H1 (cell line): ENCODE data around the gene MCEE. TPM values are rescaled to one million over a fixed set of nuclear protein-coding genes. Genes with fewer than 3 reads are reported as not detected.

Source experiments
- CTCF ChIA-PET: fragments of 300-600 bp; sonication (Branson Sonifier 250); formaldehyde crosslinking; loops from one replicate; lab custom pipeline; 2021; ENCODE audit not compliant: partially characterized antibody; lab: Charles Lee
- POLR2A ChIA-PET: fragments of 300-600 bp; sonication (Branson Sonifier 250); formaldehyde crosslinking; loops from one replicate; lab custom pipeline; 2021; ENCODE audit warnings: inconsistent platforms; ENCODE audit not compliant: partially characterized antibody; lab: Charles Lee
- DNase-seq, 2 experiments: peaks; one replicate each; pipeline versions ENCODE4 v3.0.0 to v3.0.0-alpha.2; 2010 to 2022; ENCODE audit warnings: low spot score in 2 of 2, low read depth in 1 of 2, mixed read lengths in 1 of 2
- FAIRE-seq: peaks from 2 replicates; lab custom pipeline; 2011; peaks lifted over from hg19 to GRCh38; lab: Jason Lieb, UNC
- H2AFZ ChIP-seq: 2 replicates; pipeline ENCODE4 v1.8.1; 2012; ENCODE audit warnings: low read length, inconsistent platforms
- H2AK5ac ChIP-seq: 2 replicates; pipeline ENCODE4 v1.6.1; 2013; ENCODE audit warnings: low read depth, low read length
- H2BK120ac ChIP-seq: replicated peaks from 2 replicates; pipeline ENCODE3; 2013; ENCODE audit warnings: low read depth, low read length, inconsistent platforms
- H2BK12ac ChIP-seq: 2 replicates; pipeline ENCODE4 v1.6.1; 2013; ENCODE audit warnings: low read depth, low read length
- H2BK15ac ChIP-seq: 2 replicates; pipeline ENCODE4 v1.6.1; 2013; ENCODE audit warnings: low read length
- H2BK20ac ChIP-seq: 2 replicates; pipeline ENCODE4 v1.6.1; 2013; ENCODE audit warnings: low read length
- H2BK5ac ChIP-seq: 2 replicates; pipeline ENCODE4 v1.6.1; 2013; ENCODE audit warnings: low read depth, low read length
- H3K14ac ChIP-seq: 2 replicates; pipeline ENCODE4 v1.6.1; 2013; ENCODE audit warnings: inconsistent platforms; ENCODE audit not compliant: insufficient read length
- H3K18ac ChIP-seq: 2 replicates; pipeline ENCODE4 v1.6.1; 2013; ENCODE audit warnings: low read length; ENCODE audit errors: extremely low read depth
- H3K23ac ChIP-seq: 2 replicates; pipeline ENCODE4 v1.6.1; 2013; ENCODE audit warnings: inconsistent platforms; ENCODE audit not compliant: insufficient read length
- H3K23me2 ChIP-seq: 2 replicates; pipeline ENCODE4 v1.6.1; 2013; ENCODE audit warnings: low read depth, low read length
- H3K27ac ChIP-seq: 2 replicates; pipeline ENCODE4 v1.6.1; 2011; ENCODE audit warnings: low read depth, low read length, inconsistent platforms
- H3K27me3 ChIP-seq, 4 experiments: replicated peaks in 1 of 4; 1 replicate in 1 of 4; 2 replicates in 3 of 4; pipeline versions ENCODE4 v1.6.1 to v1.8.1; 2011 to 2013; ENCODE audit warnings: low read length in 3 of 4, mild to moderate bottlenecking in 3 of 4, inconsistent platforms in 2 of 4, mixed read lengths in 2 of 4, moderate library complexity in 1 of 4; ENCODE audit not compliant: control insufficient read depth in 3 of 4, insufficient read depth in 3 of 4; ENCODE audit errors: extremely low read depth in 1 of 4
- H3K36me3 ChIP-seq, 4 experiments: 2 replicates each; pipeline versions ENCODE4 v1.6.1 to v1.8.1; 2011 to 2013; ENCODE audit warnings: mild to moderate bottlenecking in 4 of 4, low read length in 3 of 4, moderate library complexity in 2 of 4, control low read depth in 1 of 4, inconsistent platforms in 1 of 4; ENCODE audit not compliant: insufficient read depth in 4 of 4, control insufficient read depth in 2 of 4
- H3K4ac ChIP-seq: replicated peaks from 2 replicates; pipeline ENCODE3; 2013; ENCODE audit warnings: low read length, low read depth, mixed read lengths, inconsistent platforms; ENCODE audit not compliant: insufficient read length
- H3K4me1 ChIP-seq, 4 experiments: replicated peaks in 1 of 4; 1 replicate in 1 of 4; 2 replicates in 3 of 4; pipeline versions ENCODE4 v1.6.1 to v1.8.1; 2011 to 2013; ENCODE audit warnings: low read length in 3 of 4, inconsistent platforms in 2 of 4, mixed read lengths in 1 of 4; ENCODE audit not compliant: insufficient read depth in 4 of 4, control insufficient read depth in 3 of 4
- H3K4me2 ChIP-seq, 2 experiments: 2 replicates each; pipeline versions ENCODE4 v1.6.1 to v1.8.1; 2011 to 2013; ENCODE audit warnings: low read depth in 2 of 2, low read length in 2 of 2, control low read depth in 1 of 2, inconsistent platforms in 1 of 2, mild to moderate bottlenecking in 1 of 2; ENCODE audit not compliant: insufficient read depth in 1 of 2
- H3K4me3 ChIP-seq, 4 experiments: fragments of 200-600, 300-600 bp in 1 of 4; sonication (generic), shearing (Covaris generic), sonication (Bioruptor Twin) in 1 of 4; 2 replicates each; pipeline versions ENCODE4 v1.5.1 to v1.8.1; 2011 to 2016; ENCODE audit warnings: low read length in 4 of 4, low read depth in 3 of 4, control low read depth in 2 of 4, inconsistent platforms in 2 of 4, mild to moderate bottlenecking in 2 of 4, mixed read lengths in 1 of 4, moderate library complexity in 1 of 4; ENCODE audit not compliant: insufficient read depth in 2 of 4; ENCODE audit errors: extremely low read depth in 1 of 4
- H3K56ac ChIP-seq: replicated peaks from 2 replicates; pipeline ENCODE3; 2013; ENCODE audit warnings: low read depth, mild to moderate bottlenecking, mixed read lengths, low read length, inconsistent platforms; ENCODE audit not compliant: insufficient read length
- H3K79me1 ChIP-seq: 2 replicates; pipeline ENCODE4 v1.6.1; 2013; ENCODE audit warnings: low read depth, low read length, control low read depth
- H3K79me2 ChIP-seq, 2 experiments: 2 replicates each; pipeline versions ENCODE4 v1.6.1 to v1.8.1; 2012 to 2013; ENCODE audit warnings: low read length in 2 of 2, mild to moderate bottlenecking in 2 of 2, inconsistent platforms in 1 of 2; ENCODE audit not compliant: insufficient read depth in 2 of 2, control insufficient read depth in 1 of 2
- H3K9ac ChIP-seq, 4 experiments: replicated peaks in 1 of 4; 1 replicate in 1 of 4; 2 replicates in 3 of 4; pipeline versions ENCODE4 v1.6.1 to v1.8.1; 2011 to 2013; ENCODE audit warnings: low read depth in 3 of 4, low read length in 3 of 4, control low read depth in 2 of 4, mild to moderate bottlenecking in 2 of 4, moderate library complexity in 2 of 4, inconsistent platforms in 1 of 4; ENCODE audit errors: extremely low read depth in 1 of 4
- H3K9me3 ChIP-seq, 2 experiments: 2 replicates each; pipeline versions ENCODE4 v1.6.1 to v1.8.1; 2012 to 2013; ENCODE audit warnings: mild to moderate bottlenecking in 2 of 2, moderate library complexity in 2 of 2, control low read depth in 1 of 2, inconsistent platforms in 1 of 2, low read depth in 1 of 2, low read length in 1 of 2, mixed read lengths in 1 of 2; ENCODE audit not compliant: insufficient read depth in 2 of 2
- H4K20me1 ChIP-seq, 2 experiments: replicated peaks in 1 of 2; 2 replicates each; pipeline versions ENCODE3 to v1.8.1; 2011 to 2013; ENCODE audit warnings: inconsistent platforms in 2 of 2, low read length in 2 of 2, mild to moderate bottlenecking in 1 of 2; ENCODE audit not compliant: insufficient read depth in 2 of 2, control insufficient read depth in 1 of 2
- H4K5ac ChIP-seq: 2 replicates; pipeline ENCODE4 v1.6.1; 2013; ENCODE audit warnings: low read length, low read depth, mixed read lengths, inconsistent platforms; ENCODE audit not compliant: insufficient read length
- H4K8ac ChIP-seq: 2 replicates; pipeline ENCODE4 v1.8.0; 2013; ENCODE audit warnings: mild to moderate bottlenecking, moderate library complexity, low read length, inconsistent platforms; ENCODE audit not compliant: insufficient read depth; ENCODE audit errors: extremely low read depth
- H4K91ac ChIP-seq: replicated peaks from 2 replicates; pipeline ENCODE3; 2013; ENCODE audit warnings: low read length, mixed read lengths, inconsistent platforms; ENCODE audit not compliant: insufficient read length
- EGR1 ChIP-seq: IDR thresholded peaks from 2 replicates; pipeline ENCODE4 v1.6.1; 2011; ENCODE audit warnings: low read depth, low read length, borderline replicate concordance
- EZH2 ChIP-seq: fragments of 200-600 bp; sonication (generic); IDR thresholded peaks from 2 replicates; pipeline ENCODE4 v1.7.1; 2012; ENCODE audit warnings: low read depth, mild to moderate bottlenecking, moderate library complexity, low read length, inconsistent platforms; ENCODE audit not compliant: severe bottlenecking
- MAFK ChIP-seq: IDR thresholded peaks from 2 replicates; pipeline ENCODE4 v1.6.1; 2012; ENCODE audit warnings: low read depth, mild to moderate bottlenecking, improper control_type of control experiment, low read length
- NANOG ChIP-seq: IDR thresholded peaks from 2 replicates; pipeline ENCODE4 v1.6.1; 2011; ENCODE audit warnings: low read length, low read depth, mild to moderate bottlenecking, inconsistent platforms; ENCODE audit not compliant: insufficient read depth, poor library complexity, severe bottlenecking
- PHF8 ChIP-seq: fragments of 200-600 bp; sonication (generic); conservative IDR thresholded peaks from 2 replicates; pipeline ENCODE4 v1.7.1; 2012; ENCODE audit warnings: low read depth, mild to moderate bottlenecking, inconsistent platforms, low read length, moderate library complexity
- POLR2AphosphoS5 ChIP-seq: IDR thresholded peaks from 2 replicates; pipeline ENCODE4 v1.6.1; 2011; ENCODE audit warnings: low read depth, low read length
- POU5F1 ChIP-seq: IDR thresholded peaks from 2 replicates; pipeline ENCODE4 v1.6.1; 2011; ENCODE audit warnings: low read depth, mild to moderate bottlenecking, low read length, moderate library complexity
- SP4 ChIP-seq: IDR thresholded peaks from 2 replicates; pipeline ENCODE4 v1.6.1; 2012; ENCODE audit warnings: low read length, inconsistent platforms
- TEAD4 ChIP-seq: IDR thresholded peaks from 2 replicates; pipeline ENCODE4 v1.6.1; 2012; ENCODE audit warnings: low read depth, low read length, inconsistent platforms, mixed read lengths
- WGBS, 2 experiments: shearing (Covaris generic) in 1 of 2; methylation state at CpG; one replicate each; pipeline versions ENCODE4 v1.1.6 to v1.1.7; 2013 to 2015; ENCODE audit warnings: low lambda C conversion rate in 2 of 2, mixed read lengths in 2 of 2, inconsistent platforms in 1 of 2, low coverage in 1 of 2, missing lambda C conversion rate in 1 of 2; ENCODE audit not compliant: insufficient replicate concordance in 2 of 2, insufficient coverage in 1 of 2, insufficient read length in 1 of 2; ENCODE audit errors: extremely low coverage in 1 of 2, missing lambda C conversion rate in 1 of 2; 5-methylcytosine and 5-hydroxymethylcytosine counted together
- polyA plus RNA-seq, 7 experiments: library from polyadenylated mRNA; depleted of rRNA in 3 of 7; stranded (reverse) in 5 of 7; unstranded in 2 of 7; fragments of >200 nt in 5 of 7; fragments of 200-250 nt in 2 of 7; gene quantifications; 1 replicate in 5 of 7; 2 replicates in 1 of 7; 4 replicates in 1 of 7; pipeline versions ENCODE4 v1.2.1 to v1.2.3, GENCODE V29; 2011 to 2013; ENCODE audit warnings: missing spikeins in 2 of 7, mixed read lengths in 2 of 7
- total RNA-seq: library from RNA; stranded (reverse); fragmentation: NEBNext Ultra II Directional; extraction: Animal tissue kit (Norgen Biotek cat#: 25700); gene quantifications from 2 replicates; pipeline ENCODE4 v1.2.1, GENCODE V29; 2021
- TF ChIP-seq, protein P1 (sequence below), 3 experiments: IDR thresholded peaks; 1 replicate in 2 of 3; 2 replicates in 1 of 3; pipeline versions ENCODE4 v1.5.1 to v1.6.1; 2011; ENCODE audit warnings: low read length in 3 of 3, mild to moderate bottlenecking in 3 of 3, inconsistent platforms in 2 of 3, low read depth in 1 of 3, moderate library complexity in 1 of 3; ENCODE audit not compliant: insufficient read depth in 1 of 3; ENCODE audit errors: control extremely low read depth in 1 of 3

Gene MCEE
- total and polyA plus RNA-seq, 2 of the 8 experiments (the other 6 are each of a cell fraction or from before 2014, with no cell fraction given), result 7.3 to 14.1 TPM

- Histone ChIP-seq H3K14ac (no peak overlapping the region), H3K4me3 (no peak overlapping the region), H3K9me3 (no peaks in the 10 kb centered on the region), H3K4ac (no peak overlapping the region), H4K5ac (no peak overlapping the region), H2BK15ac (no peak overlapping the region), H3K36me3 (peaks cover 7 to 28% (median 20%) of the 10 kb centered on the region in 4 experiments; a peak in 7 of 8 replicates), H3K18ac (no peak overlapping the region), H2BK120ac (no peak overlapping the region), H3K27ac (no peak overlapping the region), H2BK12ac (no peak overlapping the region), H2BK20ac (no peak overlapping the region), H3K79me2 (no peaks in the 10 kb centered on the region), H3K9ac (no peak overlapping the region), H2BK5ac (no peak overlapping the region), H3K4me1 (peaks cover 0 to 4% (median 2%) of the 10 kb centered on the region in 4 experiments; a peak in 3 of 7 replicates), H3K4me2 (no peak overlapping the region), H4K20me1 (peaks cover 0 to 5% of the 10 kb centered on the region in 2 experiments), H3K23ac (no peak overlapping the region), H2AK5ac (no peak overlapping the region), H3K56ac (no peak overlapping the region), H4K8ac (no peak overlapping the region), H4K91ac (no peak overlapping the region), H2AFZ (no peak overlapping the region), H3K27me3 (no peaks in the 10 kb centered on the region), H3K79me1 (no peaks in the 10 kb centered on the region), H3K23me2 (no peaks in the 10 kb centered on the region)
- ChIA-PET CTCF (interaction anchor here (0.9 to 2.4 kb wide), 2 partner anchors 8 to 10 kb away, joined by 3 to 13 read pairs; partner anchors contain the start of gene NAGK), POLR2A (interaction anchor here (4.8 kb wide), 1 partner anchor 7 kb away, joined by 19 read pairs; no protein-coding TSS in a partner anchor)
- FAIRE-seq (no peak), DNase-seq (no peak)
- 100% methylated on average over 3 of the region's 3 CpGs; no CpG with 5 or more reads in 1 of the 2 experiments for WGBS, 2 experiments
- TF ChIP-seq EZH2, result no peak
- TF ChIP-seq, protein P1, sequence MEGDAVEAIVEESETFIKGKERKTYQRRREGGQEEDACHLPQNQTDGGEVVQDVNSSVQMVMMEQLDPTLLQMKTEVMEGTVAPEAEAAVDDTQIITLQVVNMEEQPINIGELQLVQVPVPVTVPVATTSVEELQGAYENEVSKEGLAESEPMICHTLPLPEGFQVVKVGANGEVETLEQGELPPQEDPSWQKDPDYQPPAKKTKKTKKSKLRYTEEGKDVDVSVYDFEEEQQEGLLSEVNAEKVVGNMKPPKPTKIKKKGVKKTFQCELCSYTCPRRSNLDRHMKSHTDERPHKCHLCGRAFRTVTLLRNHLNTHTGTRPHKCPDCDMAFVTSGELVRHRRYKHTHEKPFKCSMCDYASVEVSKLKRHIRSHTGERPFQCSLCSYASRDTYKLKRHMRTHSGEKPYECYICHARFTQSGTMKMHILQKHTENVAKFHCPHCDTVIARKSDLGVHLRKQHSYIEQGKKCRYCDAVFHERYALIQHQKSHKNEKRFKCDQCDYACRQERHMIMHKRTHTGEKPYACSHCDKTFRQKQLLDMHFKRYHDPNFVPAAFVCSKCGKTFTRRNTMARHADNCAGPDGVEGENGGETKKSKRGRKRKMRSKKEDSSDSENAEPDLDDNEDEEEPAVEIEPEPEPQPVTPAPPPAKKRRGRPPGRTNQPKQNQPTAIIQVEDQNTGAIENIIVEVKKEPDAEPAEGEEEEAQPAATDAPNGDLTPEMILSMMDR (IDR thresholded peaks at IDR 0.05; ENCODE audit: control extremely low read depth in 1 of 3, insufficient read depth in 1 of 3, low read depth in 1 of 3, low read length in 3 of 3), result no peak
- no peak for TF ChIP-seq SP4
- TF ChIP-seq PHF8, result no peak
- no peak for TF ChIP-seq POLR2AphosphoS5
- no peak for TF ChIP-seq TEAD4
- no peak for TF ChIP-seq POU5F1
- TF ChIP-seq NANOG, result no peak
- TF ChIP-seq EGR1, result no peak
- TF ChIP-seq MAFK, result no peak
These were observed 51.4 kb downstream of the MCEE start for GRCh38 chr2:71078624-71079023.
